HCEC 1CT (cell line): ENCODE measurements around the gene INAVA.
"Not testable (repeated sequence)": the region's sequence is repeated elsewhere in the genome, so short reads cannot be mapped to it uniquely, and the experiment has no call there.

Experiments
- DNase-seq: peaks from one replicate; pipeline ENCODE4 v3.0.0-alpha.2; 2017

Gene INAVA

GRCh38 chr1:200899451-200899915 is 4.8 kb downstream of the INAVA start:
- DNase-seq: no peak

- DNase-seq: no peak
Observed at GRCh38 chr1:200899954-200900867, 5.5 kb downstream of the INAVA start.

- no peak for DNase-seq
Observed at GRCh38 chr1:200900877-200901276, 6.2 kb downstream of the INAVA start.

GRCh38 chr1:200901350-200901749 is 6.7 kb downstream of the INAVA start:
- no peak for DNase-seq

- no peak for DNase-seq
Observed at GRCh38 chr1:200901796-200902444, 7.2 kb downstream of the INAVA start.

GRCh38 chr1:200903793-200904192 is 9.1 kb downstream of the INAVA start:
- no peak for DNase-seq

- no peak for DNase-seq
Observed at GRCh38 chr1:200904772-200905171, 10.1 kb downstream of the INAVA start.

- no peak for DNase-seq
Observed at GRCh38 chr1:200905411-200906052, 10.8 kb downstream of the INAVA start.

- no peak for DNase-seq
Observed at GRCh38 chr1:200906491-200906890, 11.8 kb downstream of the INAVA start.

GRCh38 chr1:200907611-200908097 is 13.0 kb downstream of the INAVA start:
- DNase-seq: no peak

GRCh38 chr1:200908191-200908868 is 13.6 kb downstream of the INAVA start:
- DNase-seq: no peak

GRCh38 chr1:200909071-200909470 is 14.4 kb downstream of the INAVA start:
- DNase-seq: no peak

- no peak for DNase-seq
Observed at GRCh38 chr1:200909757-200910239, 15.1 kb downstream of the INAVA start.

- no peak for DNase-seq
Observed at GRCh38 chr1:200911361-200911760, 16.7 kb downstream of the INAVA start.

GRCh38 chr1:200911936-200912335 is 17.2 kb downstream of the INAVA start:
- not testable (repeated sequence) for DNase-seq

- no peak for DNase-seq
Observed at GRCh38 chr1:200912737-200913407, 18.2 kb downstream of the INAVA start.

GRCh38 chr1:200916152-200916551 is 21.5 kb downstream of the INAVA start:
- DNase-seq: no peak

- no peak for DNase-seq
Observed at GRCh38 chr1:200916681-200917080, 22.0 kb downstream of the INAVA start.

GRCh38 chr1:200917291-200917817 is 22.7 kb downstream of the INAVA start:
- no peak for DNase-seq

- DNase-seq: no peak
Observed at GRCh38 chr1:200918006-200918405, 23.3 kb downstream of the INAVA start.

GRCh38 chr1:200919386-200919785 is 24.7 kb downstream of the INAVA start:
- no peak for DNase-seq
